Small intestine (tissue), 4 donors: ENCODE measurements around the gene CHRNB1. TPM values are rescaled to one million over a fixed set of nuclear protein-coding genes. Genes with fewer than 3 reads are reported as not detected.

ENCODE experiments used
- polyA plus RNA-seq, 4 donors: library from polyadenylated mRNA; stranded (reverse) in 3 of 4; unstranded in 1 of 4; fragments of 200-250 nt in 3 of 4; fragments of 120-200 nt in 1 of 4; gene quantifications; one replicate each; pipeline versions ENCODE4 v1.2.1 to v1.2.3, GENCODE V29; 2013
- donor health status: healthy with polysubstance abuse.
- donor health status: Bipolar disorder and iron deficiency.
- donor health status: healthy.

CHRNB1 gene
- polyA plus RNA-seq, 4 donors = 8.4 to 11.9 (median 10.4) TPM

Other genes with a start within 250 kb of the CHRNB1 start
- gene DLG4, start 225.2 kb upstream of the CHRNB1 start, polyA plus RNA-seq = 1 to 10 TPM in 3 of 4 donors, under 1 TPM in 1; 0.67 to 9.2 (median 4.2) TPM
- 1,000 to 10,000 TPM in 2 of 4 donors, 100 to 1,000 TPM in 2; 424 to 2,630 (median 1,444) TPM for gene ACADVL, start 225.1 kb upstream of the CHRNB1 start, polyA plus RNA-seq
- gene DVL2, start 210.5 kb upstream of the CHRNB1 start, polyA plus RNA-seq = 10 to 100 TPM in 3 of 4 donors, 1 to 10 TPM in 1; 8.1 to 44.4 (median 16.0) TPM
- 10 to 100 TPM; 26.4 to 44.3 (median 36.0) TPM for gene PHF23, start 205.6 kb upstream of the CHRNB1 start, polyA plus RNA-seq
- 1,000 to 10,000 TPM in 1 of 4 donors, 100 to 1,000 TPM in 3; 541 to 1,100 (median 797) TPM for gene GABARAP, start 202.6 kb upstream of the CHRNB1 start, polyA plus RNA-seq
- 100 to 1,000 TPM in 2 of 4 donors, 10 to 100 TPM in 2; 70.0 to 132 (median 89.3) TPM for gene CTDNEP1, start 193.3 kb upstream of the CHRNB1 start, polyA plus RNA-seq
- 10 to 100 TPM; 31.3 to 84.6 (median 45.4) TPM for gene ELP5, start 192.8 kb upstream of the CHRNB1 start, polyA plus RNA-seq
- 100 to 1,000 TPM; 309 to 561 (median 332) TPM for gene CLDN7, start 182.6 kb upstream of the CHRNB1 start, polyA plus RNA-seq
- gene SLC2A4, start 163.3 kb upstream of the CHRNB1 start, polyA plus RNA-seq = 1 to 10 TPM in 2 of 4 donors, under 1 TPM in 2; 0.31 to 5.0 (median 1.2) TPM
- 10 to 100 TPM in 2 of 4 donors, 1 to 10 TPM in 2; 4.0 to 49.6 (median 11.1) TPM for gene YBX2, start 150.4 kb upstream of the CHRNB1 start, polyA plus RNA-seq
- 100 to 1,000 TPM; 238 to 606 (median 340) TPM for gene EIF5A, start 137.4 kb upstream of the CHRNB1 start, polyA plus RNA-seq
- gene GPS2, start 129.7 kb upstream of the CHRNB1 start, polyA plus RNA-seq = 100 to 1,000 TPM in 2 of 4 donors, 10 to 100 TPM in 2; 48.3 to 152 (median 86.3) TPM
- gene NEURL4, start 115.7 kb upstream of the CHRNB1 start, polyA plus RNA-seq = 10 to 100 TPM; 14.3 to 36.9 (median 22.7) TPM
- gene ACAP1, start 108.5 kb upstream of the CHRNB1 start, polyA plus RNA-seq = 10 to 100 TPM in 1 of 4 donors, 1 to 10 TPM in 3; 3.8 to 43.5 (median 8.5) TPM
- gene KCTD11, start 92.9 kb upstream of the CHRNB1 start, polyA plus RNA-seq = 1 to 10 TPM; 6.0 to 8.6 (median 7.9) TPM
- gene TMEM95, start 89.9 kb upstream of the CHRNB1 start, polyA plus RNA-seq = not detected
- 10 to 100 TPM in 2 of 4 donors, 1 to 10 TPM in 2; 8.8 to 16.3 (median 10.7) TPM for gene TNK1, start 64.0 kb upstream of the CHRNB1 start, polyA plus RNA-seq
- 10 to 100 TPM in 3 of 4 donors, 1 to 10 TPM in 1; 6.3 to 18.0 (median 13.6) TPM for gene PLSCR3, start 50.5 kb upstream of the CHRNB1 start, polyA plus RNA-seq
- gene TMEM256, start 41.0 kb upstream of the CHRNB1 start, polyA plus RNA-seq = 100 to 1,000 TPM; 193 to 771 (median 385) TPM
- gene NLGN2, start 37.2 kb upstream of the CHRNB1 start, polyA plus RNA-seq = 1 to 10 TPM in 2 of 4 donors, under 1 TPM in 2; 0.22 to 6.1 (median 2.6) TPM
- not detected for gene SPEM1, start 24.7 kb upstream of the CHRNB1 start, polyA plus RNA-seq
- not detected for gene SPEM2, start 19.4 kb upstream of the CHRNB1 start, polyA plus RNA-seq
- gene SPEM3, start 16.2 kb upstream of the CHRNB1 start, polyA plus RNA-seq = not detected
- gene TMEM102, start 9.6 kb upstream of the CHRNB1 start, polyA plus RNA-seq = 10 to 100 TPM in 2 of 4 donors, 1 to 10 TPM in 2; 9.3 to 14.9 (median 10.2) TPM
- under 1 TPM in 2 of 4 donors, not detected in 2; 0.61 to 0.86 TPM for gene FGF11, start 5.5 kb upstream of the CHRNB1 start, polyA plus RNA-seq
- gene ZBTB4, start 34.6 kb downstream of the CHRNB1 start, polyA plus RNA-seq = 10 to 100 TPM in 2 of 4 donors, 1 to 10 TPM in 2; 7.6 to 76.4 (median 12.4) TPM
- gene SLC35G6, start 36.4 kb downstream of the CHRNB1 start, polyA plus RNA-seq = under 1 TPM in 1 of 4 donors, not detected in 3; 0.49 TPM
- 100 to 1,000 TPM in 1 of 4 donors, 10 to 100 TPM in 2, 1 to 10 TPM in 1; 10.0 to 104 (median 20.8) TPM for gene POLR2A, start 39.3 kb downstream of the CHRNB1 start, polyA plus RNA-seq
- gene TNFSF12, start 104.0 kb downstream of the CHRNB1 start, polyA plus RNA-seq = 10 to 100 TPM in 3 of 4 donors, 1 to 10 TPM in 1; 8.1 to 31.1 (median 22.1) TPM
- gene TNFSF13, start 113.7 kb downstream of the CHRNB1 start, polyA plus RNA-seq = 100 to 1,000 TPM in 1 of 4 donors, 10 to 100 TPM in 3; 23.0 to 107 (median 28.5) TPM
- gene SENP3, start 116.9 kb downstream of the CHRNB1 start, polyA plus RNA-seq = 10 to 100 TPM; 39.8 to 66.7 (median 53.3) TPM
- gene CD68, start 134.6 kb downstream of the CHRNB1 start, polyA plus RNA-seq = 100 to 1,000 TPM in 3 of 4 donors, 10 to 100 TPM in 1; 60.2 to 708 (median 171) TPM
- 100 to 1,000 TPM in 2 of 4 donors, 10 to 100 TPM in 2; 69.7 to 126 (median 96.4) TPM for gene MPDU1, start 138.8 kb downstream of the CHRNB1 start, polyA plus RNA-seq
- gene SOX15, start 145.0 kb downstream of the CHRNB1 start, polyA plus RNA-seq = 1 to 10 TPM in 2 of 4 donors, not detected in 2; 1.2 to 1.3 TPM
- gene FXR2, start 169.8 kb downstream of the CHRNB1 start, polyA plus RNA-seq = 10 to 100 TPM; 25.1 to 41.1 (median 30.9) TPM
- gene SAT2, start 182.8 kb downstream of the CHRNB1 start, polyA plus RNA-seq = 1,000 to 10,000 TPM in 2 of 4 donors, 100 to 1,000 TPM in 2; 204 to 1,210 (median 689) TPM
- 10 to 100 TPM in 3 of 4 donors, 1 to 10 TPM in 1; 2.6 to 38.8 (median 20.6) TPM for gene SHBG, start 185.1 kb downstream of the CHRNB1 start, polyA plus RNA-seq
- gene ATP1B2, start 205.9 kb downstream of the CHRNB1 start, polyA plus RNA-seq = 1 to 10 TPM in 2 of 4 donors, not detected in 2; 1.1 to 1.9 TPM
- gene TP53, start 242.4 kb downstream of the CHRNB1 start, polyA plus RNA-seq = 10 to 100 TPM in 2 of 4 donors, 1 to 10 TPM in 2; 8.7 to 51.8 (median 26.3) TPM
- gene WRAP53, start 243.4 kb downstream of the CHRNB1 start, polyA plus RNA-seq = 10 to 100 TPM in 3 of 4 donors, 1 to 10 TPM in 1; 7.1 to 17.7 (median 11.2) TPM